Testis (tissue), 3 donors: ENCODE measurements around the gene VWA3A. TPM values are rescaled to one million over a fixed set of nuclear protein-coding genes. Genes with fewer than 3 reads are reported as not detected.

Source experiments
- DNase-seq: peaks from one replicate; pipeline ENCODE4 v3.0.0-alpha.2; 2019
- H3K27ac ChIP-seq, 2 donors: fragments of 200-600 bp; sonication (generic); one replicate each; pipeline ENCODE4 v1.5.1; 2019
- H3K27me3 ChIP-seq: fragments of 200-600 bp; sonication (generic); one replicate; pipeline ENCODE4 v1.5.1; 2019
- H3K36me3 ChIP-seq: fragments of 200-600 bp; sonication (generic); one replicate; pipeline ENCODE4 v1.5.1; 2017; ENCODE audit warnings: low read depth; ENCODE audit errors: missing control alignments
- H3K4me1 ChIP-seq: fragments of 200-600 bp; sonication (generic); one replicate; pipeline ENCODE4 v1.5.1; 2019
- H3K4me3 ChIP-seq, 2 donors: fragments of 200-600 bp; sonication (generic); one replicate each; pipeline ENCODE4 v1.5.1; 2017 to 2019
- H3K9me3 ChIP-seq: fragments of 200-600 bp; sonication (generic); one replicate; pipeline ENCODE4 v1.5.1; 2017
- POLR2A ChIP-seq: fragments of 450-650 bp; IDR thresholded peaks from one replicate; pipeline ENCODE4 v1.6.1; 2017; ENCODE audit warnings: antibody characterized with exemption, mild to moderate bottlenecking, moderate library complexity
- WGBS, 2 donors: methylation state at CpG; one replicate each; pipeline ENCODE4 v1.1.5; 2018; 5-methylcytosine and 5-hydroxymethylcytosine counted together
- intact Hi-C: fragments of 100-400 bp; cut with DNase I; formaldehyde crosslinking; loops from one replicate; pipeline ENCODE4 v1.15.1; 2023; ENCODE audit warnings: low total_unique reads
- polyA plus RNA-seq: library from polyadenylated mRNA; stranded (reverse); fragments of 350-450 nt; fragmentation: Illumina TruSeq; extraction: RNeasy Lipid Tissue Mini Kit (QIAGEN cat#74804); gene quantifications from one replicate; pipeline ENCODE4 v1.2.3, GENCODE V29; 2014; ENCODE audit warnings: low read depth, low replicate concordance; ENCODE audit not compliant: insufficient read depth
- total RNA-seq, 2 donors: library from RNA; depleted of rRNA; stranded (reverse); fragments of >200 nt; gene quantifications; one replicate each; pipeline ENCODE4 v1.2.3, GENCODE V29; 2016
- TF ChIP-seq, protein P1 (sequence below), 3 experiments: fragments of 450-650 bp in 2 of 3; fragments of 200-600 bp in 1 of 3; sonication (generic) in 1 of 3; IDR thresholded peaks; one replicate each; pipeline ENCODE4 v1.5.1; 2016 to 2019; ENCODE audit warnings: antibody characterized with exemption in 3 of 3, mild to moderate bottlenecking in 2 of 3, moderate library complexity in 1 of 3

Gene VWA3A
- total and polyA plus RNA-seq, 3 donors from 2014 or later: 5.0 to 15.8 (median 9.8) TPM

DNA sequence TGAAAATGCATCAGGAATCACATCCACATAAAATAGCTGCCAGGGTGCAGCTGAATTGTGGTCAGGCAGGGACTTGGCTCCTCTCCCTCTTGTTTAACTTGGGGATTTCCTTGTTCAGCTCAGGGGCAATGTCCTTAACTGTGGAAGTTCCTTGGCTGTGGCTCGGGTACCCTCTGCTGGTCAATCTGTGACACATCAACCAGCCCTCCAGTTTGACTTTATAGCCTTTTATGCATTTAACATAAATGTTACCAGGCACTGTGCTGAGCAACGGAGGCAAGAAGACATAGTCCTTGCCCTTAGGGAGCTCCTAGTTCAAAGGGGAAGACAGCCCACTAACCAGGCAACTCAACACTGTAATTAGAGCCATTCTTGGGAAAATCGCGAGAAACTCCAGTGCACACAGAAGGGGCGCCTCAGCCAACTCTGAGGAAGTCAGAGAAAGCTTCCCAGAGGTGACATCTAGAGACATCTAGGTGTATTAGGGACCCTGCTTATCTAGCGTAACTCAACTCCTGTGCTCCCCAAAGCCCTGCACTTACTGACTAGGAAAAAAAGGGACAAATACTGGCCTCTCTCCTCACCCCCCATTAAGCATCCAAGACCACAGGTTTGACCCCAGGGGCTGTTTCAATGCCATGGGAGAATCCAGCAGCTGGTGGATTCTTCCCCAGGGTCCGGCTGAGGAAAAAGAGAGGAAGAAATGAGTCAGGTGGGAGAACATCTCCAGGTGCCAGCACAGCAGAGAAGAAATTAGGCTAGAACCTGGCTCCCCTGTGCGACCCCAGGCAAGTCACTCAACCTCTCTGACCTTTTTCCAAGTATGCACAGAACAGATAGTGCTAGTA lies 96.5 kb downstream of the VWA3A start:
- no peaks in the 10 kb centered on the region for H3K9me3 ChIP-seq
- peak; percentile 72 for DNase-seq
- intact Hi-C loops: loop anchor here (10.0 kb wide), 1 partner anchor 234 kb away; the partner anchor contains the start of gene UQCRC2
- no peak for TF ChIP-seq POLR2A
- TF ChIP-seq, protein P1, sequence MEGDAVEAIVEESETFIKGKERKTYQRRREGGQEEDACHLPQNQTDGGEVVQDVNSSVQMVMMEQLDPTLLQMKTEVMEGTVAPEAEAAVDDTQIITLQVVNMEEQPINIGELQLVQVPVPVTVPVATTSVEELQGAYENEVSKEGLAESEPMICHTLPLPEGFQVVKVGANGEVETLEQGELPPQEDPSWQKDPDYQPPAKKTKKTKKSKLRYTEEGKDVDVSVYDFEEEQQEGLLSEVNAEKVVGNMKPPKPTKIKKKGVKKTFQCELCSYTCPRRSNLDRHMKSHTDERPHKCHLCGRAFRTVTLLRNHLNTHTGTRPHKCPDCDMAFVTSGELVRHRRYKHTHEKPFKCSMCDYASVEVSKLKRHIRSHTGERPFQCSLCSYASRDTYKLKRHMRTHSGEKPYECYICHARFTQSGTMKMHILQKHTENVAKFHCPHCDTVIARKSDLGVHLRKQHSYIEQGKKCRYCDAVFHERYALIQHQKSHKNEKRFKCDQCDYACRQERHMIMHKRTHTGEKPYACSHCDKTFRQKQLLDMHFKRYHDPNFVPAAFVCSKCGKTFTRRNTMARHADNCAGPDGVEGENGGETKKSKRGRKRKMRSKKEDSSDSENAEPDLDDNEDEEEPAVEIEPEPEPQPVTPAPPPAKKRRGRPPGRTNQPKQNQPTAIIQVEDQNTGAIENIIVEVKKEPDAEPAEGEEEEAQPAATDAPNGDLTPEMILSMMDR (IDR thresholded peaks at IDR 0.05): peak; percentile 60 to 79 (median 78)
- H3K4me3 ChIP-seq: no peak overlapping the region
- no peaks in the 10 kb centered on the region for H3K36me3 ChIP-seq
- no peaks in the 10 kb centered on the region for H3K27me3 ChIP-seq
- H3K4me1 ChIP-seq: peaks cover 15% of the 10 kb centered on the region
- peak overlapping the region in 1 of 2 donors; percentile 96 for H3K27ac ChIP-seq
- 25 to 35% methylated on average over 8 of the region's 8 CpGs for WGBS, 2 donors

DNA sequence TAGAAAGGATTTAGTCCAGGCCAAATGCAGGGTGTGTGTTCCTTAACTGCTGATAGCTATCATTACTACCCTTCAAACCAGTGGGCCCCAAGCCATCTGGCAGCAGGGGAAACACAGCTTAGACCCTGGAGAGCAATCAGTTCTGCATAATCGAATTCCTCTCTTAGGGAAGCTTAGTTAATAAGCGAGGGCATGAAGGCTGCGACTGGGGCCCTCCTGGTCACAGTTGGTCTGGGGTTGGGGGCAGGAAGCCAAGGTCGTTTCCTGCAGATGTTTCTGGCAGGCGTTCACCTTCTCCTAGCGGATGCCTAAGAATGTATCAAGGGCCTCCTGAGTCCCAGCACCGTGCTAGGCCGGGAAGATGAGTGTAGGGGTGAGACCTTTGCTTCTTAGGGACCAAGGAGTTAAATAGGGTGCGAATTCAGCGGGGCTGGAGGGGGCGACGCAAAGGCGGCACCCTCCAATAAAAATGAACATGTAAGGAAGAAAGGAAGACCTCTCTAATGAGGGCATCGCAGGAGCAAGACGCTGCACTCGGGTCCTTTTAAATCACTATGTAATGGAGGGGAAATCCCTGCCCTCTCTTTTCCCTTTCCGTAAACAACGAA lies 97.2 kb downstream of the VWA3A start:
- DNase-seq: peak; percentile 38
- 0 to 1% methylated on average over 14 to 18 of the region's 18 CpGs for WGBS, 2 donors
- Histone ChIP-seq H3K27ac (peak overlapping the region; percentile 96), H3K4me1 (peaks cover 15% of the 10 kb centered on the region), H3K9me3 (no peaks in the 10 kb centered on the region), H3K27me3 (no peaks in the 10 kb centered on the region), H3K36me3 (no peaks in the 10 kb centered on the region), H3K4me3 (peak overlapping the region; percentile 68 to 70)
- intact Hi-C loops: loop anchor here (10.0 kb wide), 1 partner anchor 235 kb away; the partner anchor contains the start of gene UQCRC2
- TF ChIP-seq, protein P1 (IDR thresholded peaks at IDR 0.05): no peak
- TF ChIP-seq POLR2A: no peak

DNA sequence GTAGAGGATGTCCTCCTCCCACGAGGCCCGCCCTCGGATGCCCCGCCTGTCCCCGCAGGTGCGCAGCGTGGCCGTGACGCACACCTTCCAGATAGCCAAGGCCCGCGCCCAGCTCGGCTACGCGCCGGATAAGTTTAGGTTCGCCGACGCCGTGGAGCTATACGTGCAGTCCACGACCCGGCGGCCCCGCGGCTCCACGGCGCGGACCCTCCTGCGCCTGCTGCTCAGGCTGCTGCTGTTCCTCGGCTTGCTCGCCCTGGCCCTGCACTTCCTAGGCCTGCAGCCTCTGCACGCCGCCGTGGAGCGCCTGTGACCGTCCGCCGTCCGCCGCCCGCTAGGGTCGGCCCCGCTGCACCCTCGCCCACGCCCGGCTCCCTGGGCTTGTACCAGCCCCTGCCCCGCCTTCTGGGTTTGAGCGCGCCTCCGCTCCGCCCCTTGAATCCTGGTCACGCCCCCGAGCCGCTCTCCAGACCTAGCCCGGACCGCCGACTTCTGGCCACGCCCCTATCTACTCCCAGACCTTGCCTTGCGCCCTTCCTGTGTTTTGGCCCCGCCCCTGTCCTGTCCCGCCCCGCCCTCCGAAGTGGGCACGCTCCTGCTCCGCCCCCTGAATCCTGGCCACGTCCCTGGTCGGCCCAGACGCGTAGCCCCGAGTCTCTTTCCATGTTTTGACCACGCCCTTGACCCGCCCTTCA lies 97.9 kb downstream of the VWA3A start:
- DNase-seq: peak; percentile 100
- Histone ChIP-seq H3K4me3 (peak overlapping the region; percentile 68 to 70), H3K4me1 (peaks cover 15% of the 10 kb centered on the region), H3K36me3 (no peaks in the 10 kb centered on the region), H3K27ac (peak overlapping the region; percentile 96), H3K9me3 (no peaks in the 10 kb centered on the region), H3K27me3 (no peaks in the 10 kb centered on the region)
- TF ChIP-seq, protein P1 (IDR thresholded peaks at IDR 0.05): peak in 1 of 3 experiments; percentile 11
- TF ChIP-seq POLR2A: peak; percentile 30
- WGBS, 2 donors: 1% methylated on average over 29 to 72 of the region's 72 CpGs
- intact Hi-C loops: no loop called here

DNA sequence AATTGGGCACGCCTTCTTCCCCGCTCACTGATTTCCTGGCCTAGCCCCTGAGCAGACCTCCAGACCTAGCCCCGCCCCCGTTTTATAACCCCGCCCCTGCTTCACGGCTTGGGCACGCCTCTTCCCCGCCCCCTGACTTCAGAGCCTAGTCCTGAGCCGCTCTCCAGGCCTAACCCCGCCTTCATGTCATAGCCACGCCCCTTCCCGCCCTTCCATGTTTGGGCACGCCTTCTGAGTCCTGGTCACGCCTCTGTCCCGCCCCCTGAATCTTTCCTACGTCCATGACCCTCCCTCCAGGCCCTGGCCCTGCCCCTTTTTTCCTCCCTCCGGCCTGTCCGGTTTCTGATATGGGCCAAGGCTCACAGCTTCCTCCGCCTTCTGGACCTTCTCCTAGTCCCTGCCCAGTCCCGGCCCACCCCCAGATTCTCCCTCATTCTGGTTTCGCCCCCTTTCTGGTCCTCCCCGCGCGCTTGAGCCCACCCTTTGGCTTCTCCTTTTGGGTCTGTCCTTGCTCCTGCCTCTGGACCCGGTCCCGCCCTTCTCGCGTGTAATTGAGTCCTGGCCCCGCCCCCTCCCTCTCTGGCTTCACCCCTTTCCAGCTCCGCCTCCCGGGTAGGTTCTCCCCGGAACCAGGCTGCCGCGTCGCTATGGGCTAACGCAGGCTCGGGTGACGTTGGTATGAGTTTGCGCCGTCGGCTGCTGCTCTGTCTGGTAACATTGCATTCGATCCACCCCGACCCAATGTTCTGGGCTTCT lies 98.6 kb downstream of the VWA3A start:
- peak overlapping the region; percentile 96 for H3K27ac ChIP-seq
- H3K36me3 ChIP-seq: no peaks in the 10 kb centered on the region
- DNase-seq: peak; percentile 100
- H3K9me3 ChIP-seq: no peaks in the 10 kb centered on the region
- WGBS, 2 donors: 0 to 1% methylated on average over 42 to 43 of the region's 43 CpGs
- peaks cover 15% of the 10 kb centered on the region for H3K4me1 ChIP-seq
- TF ChIP-seq, protein P1 (IDR thresholded peaks at IDR 0.05): no peak
- peak; percentile 84 for TF ChIP-seq POLR2A
- intact Hi-C loops: no loop called here
- no peaks in the 10 kb centered on the region for H3K27me3 ChIP-seq
- H3K4me3 ChIP-seq: peak overlapping the region; percentile 63 to 68
